ENCODE data around the gene SNX12. TPM values are rescaled to one million over a fixed set of nuclear protein-coding genes. Genes with fewer than 3 reads are reported as not detected.

SNX12 gene
- total and polyA plus RNA-seq, 2 of the 4 experiments (the other 2 are of a cell fraction): 59.9 to 63.0 TPM

- H3K18ac ChIP-seq (ENCODE audit: low read depth, low read length): peak within 1 kb of the TSS; percentile 95; the same call in 1 of the 2 replicates
- no peak within 1 kb of the TSS for H2BK15ac ChIP-seq (ENCODE audit: low read depth, low read length)
- H3K9me1 ChIP-seq (ENCODE audit: insufficient read depth, low read length): no peaks in the 10 kb centered on the region
- H3K9ac ChIP-seq (ENCODE audit: low read depth, low read length): peak within 1 kb of the TSS; percentile 86
- H3K4me1 ChIP-seq (ENCODE audit: control insufficient read depth, insufficient read depth, low read length): no peaks in the 10 kb centered on the region
- H3K4me3 ChIP-seq (ENCODE audit: insufficient read depth, low read depth, low read length): peak within 1 kb of the TSS; percentile 89
- H3K36me3 ChIP-seq (ENCODE audit: control insufficient read depth, insufficient read depth, low read length): no peaks in the 10 kb centered on the region
- H3K27me3 ChIP-seq (ENCODE audit: control insufficient read depth, insufficient read depth, low read length): peaks cover 18% of the 10 kb centered on the region
- no peak within 1 kb of the TSS for H2BK20ac ChIP-seq (ENCODE audit: low read depth, low read length)
- no peaks in the 10 kb centered on the region for H4K20me1 ChIP-seq (ENCODE audit: insufficient read depth, low read length)
- H3K23ac ChIP-seq (ENCODE audit: low read depth, low read length): peak within 1 kb of the TSS; percentile 79
- no peak within 1 kb of the TSS for H3K27ac ChIP-seq (ENCODE audit: insufficient read depth, low read length)
- peak within 1 kb of the TSS; percentile 97 for H3K4me2 ChIP-seq (ENCODE audit: low read depth, low read length)
- no peaks in the 10 kb centered on the region for H3K79me1 ChIP-seq (ENCODE audit: low read depth in 1 of 2, low read length in 2 of 2)
- H2AK9ac ChIP-seq (replicated peaks; ENCODE audit: low read depth, low read length, poor library complexity): peak within 1 kb of the TSS; percentile 74
- H4K8ac ChIP-seq (ENCODE audit: low read depth in 2 of 2, low read length in 2 of 2): peak within 1 kb of the TSS; percentile 90 to 91; a peak in 3 of 4 replicates
- no peak within 1 kb of the TSS for H2BK5ac ChIP-seq (ENCODE audit: low read depth, low read length, poor library complexity, severe bottlenecking)
- DNase-seq: peak; percentile 80
- peak; percentile 95 for ATAC-seq (ENCODE audit: low read depth)
- no peaks in the 10 kb centered on the region for H3K9me3 ChIP-seq (ENCODE audit: control insufficient read depth, insufficient read depth, low read length)
- no TSS peak for BruUV-seq (replicated peaks)
- CTCF ChIA-PET: no interaction called here
- 0 out of 2 replicates have a peak within 1 kb of the TSS, but pooled peaks have one; percentile 20 for H2BK120ac ChIP-seq (ENCODE audit: low read depth, low read length)
- peak within 1 kb of the TSS; percentile 68 for H3K4ac ChIP-seq (ENCODE audit: low read depth, low read length)
- H2AK5ac ChIP-seq (ENCODE audit: low read depth, low read length): no peak within 1 kb of the TSS
- peak within 1 kb of the TSS; percentile 58 for H3K14ac ChIP-seq (replicated peaks; ENCODE audit: low read depth, low read length)
- H4K91ac ChIP-seq (ENCODE audit: insufficient read depth, low read depth, low read length): peak within 1 kb of the TSS; percentile 26
- peak within 1 kb of the TSS; percentile 91 for H2AFZ ChIP-seq (replicated peaks; ENCODE audit: low read length, poor library complexity)
- dilution Hi-C loops (cut with HindIII; ENCODE audit: low sequenced_read_pairs, unreplicated experiment) (no loop called here), in situ Hi-C loops (cut with MboI; ENCODE audit: low sequenced_read_pairs) (no loop called here), intact Hi-C loops (cut with micrococcal nuclease) (no loop called here)
- POLR2A ChIA-PET (ENCODE audit: unreplicated experiment): no interaction called here
- TF ChIP-seq SMC3 (IDR thresholded peaks at IDR 0.05; ENCODE audit: low read depth, low read length) (no peak), MAZ (IDR thresholded peaks at IDR 0.05; ENCODE audit: borderline replicate concordance, low read depth, low read length) (peak; percentile 50; the same call in 1 of the 2 replicates), MXI1 (IDR thresholded peaks at IDR 0.05; ENCODE audit: borderline replicate concordance, low read depth, low read length) (peak; percentile 35; the same call in 1 of the 2 replicates)
- 11% methylated on average over 11 of the region's 29 CpGs; no CpG with 5 or more reads in 1 of the 2 experiments for WGBS, 2 experiments (ENCODE audit: extremely low coverage in 2 of 2, insufficient read length in 1 of 2)
- peak within 1 kb of the TSS; percentile 73 for H3K56ac ChIP-seq (ENCODE audit: extremely low read depth, insufficient read depth, low read length)
- peak within 1 kb of the TSS; percentile 99 for H4K5ac ChIP-seq (ENCODE audit: low read depth, low read length)
These were observed 27.4 kb upstream of the SNX12 start, which contains the start of gene FOXO4 for GRCh38 chrX:71095555-71095980. TSS of gene FOXO4 (plus strand) at chrX:71095851. CDS start at chrX:71096529, 678 bp downstream.
